H1 (cell line): ENCODE measurements around the gene TMEM165. TPM values are rescaled to one million over a fixed set of nuclear protein-coding genes. Genes with fewer than 3 reads are reported as not detected.

ENCODE experiments used
- SIN3A ChIP-seq, 2 experiments: IDR thresholded peaks in 1 of 2; conservative IDR thresholded peaks in 1 of 2; 2 replicates each; pipeline ENCODE4 v1.6.1; 2011 to 2012; ENCODE audit warnings: low read length in 2 of 2, improper control_type of control experiment in 1 of 2, low read depth in 1 of 2, mild to moderate bottlenecking in 1 of 2
- polyA plus RNA-seq, 7 experiments: library from polyadenylated mRNA; depleted of rRNA in 3 of 7; stranded (reverse) in 5 of 7; unstranded in 2 of 7; fragments of >200 nt in 5 of 7; fragments of 200-250 nt in 2 of 7; gene quantifications; 1 replicate in 5 of 7; 2 replicates in 1 of 7; 4 replicates in 1 of 7; pipeline versions ENCODE4 v1.2.1 to v1.2.3, GENCODE V29; 2011 to 2013; ENCODE audit warnings: missing spikeins in 2 of 7, mixed read lengths in 2 of 7
- total RNA-seq: library from RNA; stranded (reverse); fragmentation: NEBNext Ultra II Directional; extraction: Animal tissue kit (Norgen Biotek cat#: 25700); gene quantifications from 2 replicates; pipeline ENCODE4 v1.2.1, GENCODE V29; 2021

Gene TMEM165
- total and polyA plus RNA-seq, 2 of the 8 experiments (the other 6 are each of a cell fraction or from before 2014, with no cell fraction given) = 85.5 to 125 TPM

GRCh38 chr4:55439023-55439422 lies 43.3 kb downstream of the TMEM165 start (continued):
- TF ChIP-seq SIN3A (conservative IDR thresholded peaks at IDR 0.05 in 1 of 2, IDR thresholded peaks at IDR 0.05 in 1 of 2; ENCODE audit: low read depth in 1 of 2, low read length in 2 of 2) = no peak
